COLO829 (cell line): ENCODE data around the gene DAGLB.
A peak's percentile ranks its signal among the peaks of the same experiment; 100 is the strongest.
"Not testable (repeated sequence)": the region's sequence is repeated elsewhere in the genome, so short reads cannot be mapped to it uniquely, and the experiment has no call there.

ENCODE experiments used
- DNase-seq: peaks from one replicate; pipeline ENCODE4 v3.0.0; 2012; ENCODE audit warnings: low spot score

DAGLB gene, protein sequence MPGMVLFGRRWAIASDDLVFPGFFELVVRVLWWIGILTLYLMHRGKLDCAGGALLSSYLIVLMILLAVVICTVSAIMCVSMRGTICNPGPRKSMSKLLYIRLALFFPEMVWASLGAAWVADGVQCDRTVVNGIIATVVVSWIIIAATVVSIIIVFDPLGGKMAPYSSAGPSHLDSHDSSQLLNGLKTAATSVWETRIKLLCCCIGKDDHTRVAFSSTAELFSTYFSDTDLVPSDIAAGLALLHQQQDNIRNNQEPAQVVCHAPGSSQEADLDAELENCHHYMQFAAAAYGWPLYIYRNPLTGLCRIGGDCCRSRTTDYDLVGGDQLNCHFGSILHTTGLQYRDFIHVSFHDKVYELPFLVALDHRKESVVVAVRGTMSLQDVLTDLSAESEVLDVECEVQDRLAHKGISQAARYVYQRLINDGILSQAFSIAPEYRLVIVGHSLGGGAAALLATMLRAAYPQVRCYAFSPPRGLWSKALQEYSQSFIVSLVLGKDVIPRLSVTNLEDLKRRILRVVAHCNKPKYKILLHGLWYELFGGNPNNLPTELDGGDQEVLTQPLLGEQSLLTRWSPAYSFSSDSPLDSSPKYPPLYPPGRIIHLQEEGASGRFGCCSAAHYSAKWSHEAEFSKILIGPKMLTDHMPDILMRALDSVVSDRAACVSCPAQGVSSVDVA

DNA sequence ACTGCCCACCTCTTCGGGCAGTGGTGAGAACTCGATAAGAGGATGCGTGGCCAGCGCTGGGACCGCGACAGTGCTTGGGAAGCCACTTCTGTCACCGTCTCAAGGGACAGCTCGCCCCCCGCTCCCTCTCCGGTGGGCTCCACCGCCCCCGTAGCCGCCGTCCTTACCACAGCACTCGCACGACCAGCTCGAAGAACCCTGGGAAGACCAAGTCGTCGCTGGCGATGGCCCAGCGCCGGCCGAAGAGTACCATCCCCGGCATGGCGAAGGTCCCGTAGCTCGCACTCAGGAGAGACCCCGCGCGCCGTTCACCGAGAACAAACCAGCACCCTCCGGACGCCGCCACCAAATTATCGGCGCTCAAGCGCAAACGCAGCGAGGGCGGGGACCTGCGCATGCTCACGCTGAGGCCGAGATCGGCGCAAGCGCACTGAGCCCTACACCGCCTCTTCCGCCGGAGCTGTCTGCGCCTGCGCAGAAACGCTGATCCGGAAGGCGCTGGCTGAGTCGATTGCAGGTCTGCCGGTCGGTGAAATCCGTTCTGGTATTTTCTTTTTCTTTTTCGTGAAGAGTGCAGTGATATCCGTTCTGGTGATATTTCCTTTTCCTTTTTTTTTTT is at the start of gene DAGLB:
Gene DAGLB, minus strand, starts transcription at position 374 of the 619 bp plus-strand sequence. Its CDS starts 112 bp downstream, at position 262.
- peak; percentile 99 for DNase-seq

DNA sequence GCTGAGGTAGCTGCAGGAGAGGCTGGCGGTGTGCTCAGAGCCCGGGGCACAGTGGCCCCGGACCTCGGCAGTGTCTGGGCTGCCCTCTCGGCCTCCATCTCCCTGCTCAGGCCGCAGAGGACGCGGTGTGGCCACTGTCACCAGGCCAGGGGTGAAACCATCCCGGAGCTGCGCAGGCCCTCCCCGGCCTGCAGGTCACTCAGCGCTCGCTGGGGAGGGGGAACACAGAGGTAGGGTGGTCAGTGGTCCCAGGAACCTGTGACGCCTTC is 49.8 kb upstream of the DAGLB start:
- no peak for DNase-seq

DNA sequence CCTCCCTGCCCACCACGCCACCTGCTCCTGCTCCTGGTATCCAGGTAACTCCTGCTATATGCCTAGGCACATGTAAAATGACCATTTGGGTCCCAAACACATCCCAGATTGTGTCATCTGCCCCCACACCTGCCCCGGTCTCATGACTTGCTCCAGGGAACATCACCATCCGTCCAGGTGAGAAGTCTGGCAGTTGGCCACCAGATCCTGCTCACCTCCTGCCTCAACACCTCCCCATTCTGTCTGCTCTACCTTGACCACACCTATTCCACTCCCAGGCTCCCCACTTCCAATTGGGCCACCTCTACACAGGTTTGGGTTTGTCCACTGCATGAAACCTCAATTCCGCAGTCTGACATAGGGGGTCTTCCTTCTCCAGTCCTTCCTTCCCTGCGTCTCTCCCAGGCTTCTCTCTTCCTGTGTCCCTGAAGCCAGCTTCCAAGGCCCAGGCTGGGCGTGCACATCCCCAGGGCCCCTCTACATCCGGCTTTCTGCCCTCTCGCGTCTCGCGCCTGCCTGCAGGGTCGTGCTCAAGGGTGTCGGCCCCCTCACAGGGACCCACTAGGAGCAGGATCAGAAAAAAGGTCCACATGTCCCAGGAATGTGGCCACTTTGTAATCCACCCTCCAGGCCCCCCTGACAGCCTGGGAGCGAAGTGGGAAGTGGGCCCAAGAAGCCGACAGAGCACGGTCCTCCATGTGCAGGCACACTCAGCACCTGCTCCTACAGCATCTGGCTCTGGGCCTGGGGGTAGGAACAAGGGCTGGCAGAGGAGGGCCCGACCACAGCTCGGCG is 49.3 kb upstream of the DAGLB start:
- no peak for DNase-seq

DNA sequence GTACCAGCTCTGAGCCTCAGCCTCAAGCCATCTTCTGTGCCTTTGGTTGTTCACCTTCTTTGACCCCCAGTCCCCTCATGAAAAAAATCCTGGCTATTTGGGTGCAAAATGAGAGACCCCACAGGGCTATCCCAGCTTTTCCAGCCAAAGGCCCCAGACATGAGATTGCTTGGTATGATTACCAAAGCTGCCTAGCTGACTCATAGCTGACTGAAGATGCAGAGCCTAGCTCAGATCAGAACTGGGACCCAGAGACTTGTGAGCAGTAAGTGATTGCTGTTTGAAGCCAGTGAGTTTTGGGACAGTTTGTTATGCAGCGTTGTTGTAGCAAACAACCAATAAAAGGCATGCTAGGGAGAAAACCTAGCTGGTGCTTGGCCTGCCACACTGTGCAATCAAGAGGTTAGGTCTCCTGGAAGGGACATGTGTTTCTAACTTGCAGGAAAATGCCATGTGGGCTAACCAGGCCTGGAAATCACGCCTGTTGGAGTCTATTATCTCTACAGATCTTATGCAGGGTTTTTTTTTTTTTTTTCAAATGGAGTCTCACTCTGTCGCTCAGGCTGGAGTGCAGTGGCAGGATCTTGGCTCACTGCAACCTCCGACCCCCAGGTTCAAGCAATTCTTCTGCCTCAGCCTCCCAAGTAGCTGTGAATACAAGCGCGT is 48.0 kb upstream of the DAGLB start:
- no peak for DNase-seq

DNA sequence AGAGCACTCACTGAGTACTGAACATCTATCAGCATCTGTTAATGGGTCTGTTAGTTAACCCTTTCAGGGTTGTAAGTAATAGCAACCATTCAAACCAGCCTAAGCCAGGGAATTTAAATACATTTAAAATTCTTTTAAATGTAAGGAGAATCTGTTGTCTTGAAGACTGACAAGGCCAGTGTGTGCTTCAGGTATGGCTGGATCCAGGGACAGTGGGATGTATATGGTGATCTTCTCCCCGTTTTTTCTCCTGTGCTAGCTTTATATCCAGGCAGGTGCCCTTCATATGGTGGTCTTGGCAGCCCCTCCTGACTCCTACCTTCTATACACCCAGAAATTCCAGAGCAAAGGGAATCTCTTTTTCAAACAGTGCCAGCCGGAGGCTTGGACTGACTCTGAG is 46.6 kb upstream of the DAGLB start:
- DNase-seq = no peak

DNA sequence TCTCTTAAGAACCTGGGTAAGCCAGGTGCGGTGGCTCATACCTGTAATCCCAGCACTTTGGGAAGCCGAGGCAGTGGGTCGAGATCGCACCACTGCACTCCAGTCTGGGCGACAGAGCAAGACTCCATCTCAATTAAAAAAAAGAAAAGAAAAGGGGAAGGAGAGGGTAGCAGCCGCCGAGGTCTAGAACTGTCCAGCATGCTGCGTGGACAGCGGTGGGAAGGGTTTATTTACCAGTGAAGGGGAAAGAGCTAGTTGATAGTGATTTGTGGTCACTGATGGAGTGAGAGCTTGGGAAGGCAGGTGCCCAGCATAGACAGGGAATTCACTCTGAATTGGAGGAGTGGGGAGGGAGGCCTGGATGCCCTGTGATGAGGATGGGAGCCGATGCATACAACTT is 43.4 kb upstream of the DAGLB start:
- DNase-seq = no peak

DNA sequence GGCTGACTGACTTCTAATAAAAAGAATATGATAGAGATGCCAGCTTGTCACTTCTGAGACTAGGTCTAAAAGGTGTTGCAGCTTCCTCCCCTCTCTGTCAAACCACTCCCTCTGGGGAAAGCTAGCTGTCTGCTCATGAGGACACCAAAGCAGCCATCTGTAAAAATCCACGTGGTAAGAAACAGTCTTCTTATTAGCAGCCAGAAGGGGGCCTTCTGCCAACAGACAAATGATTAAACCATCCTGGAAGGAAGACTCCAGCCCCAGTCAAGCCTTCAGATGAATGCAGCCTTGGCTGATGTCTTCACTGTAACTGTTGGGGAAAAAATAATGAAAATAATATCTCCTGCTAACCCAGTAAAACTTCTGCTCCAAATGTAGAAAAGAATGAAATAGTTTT is 41.9 kb upstream of the DAGLB start:
- no peak for DNase-seq

DNA sequence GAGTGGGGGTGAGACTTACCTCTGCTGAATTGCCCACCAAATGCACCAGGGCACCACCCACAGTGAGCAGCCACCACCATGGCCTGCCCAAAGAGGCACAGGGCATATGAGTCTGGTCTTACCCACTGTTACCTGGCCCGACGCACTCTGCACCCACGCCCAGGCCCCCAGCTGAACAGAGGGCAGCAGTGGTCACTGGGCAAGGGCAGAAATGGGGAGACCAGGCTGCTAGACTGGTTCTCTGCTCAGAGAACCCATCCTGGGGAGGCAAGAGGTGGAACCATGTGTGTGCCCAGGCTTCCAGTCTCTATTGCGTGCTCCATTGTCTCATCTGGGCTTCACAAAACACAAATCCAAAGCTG is 39.4 kb upstream of the DAGLB start:
- no peak for DNase-seq

DNA sequence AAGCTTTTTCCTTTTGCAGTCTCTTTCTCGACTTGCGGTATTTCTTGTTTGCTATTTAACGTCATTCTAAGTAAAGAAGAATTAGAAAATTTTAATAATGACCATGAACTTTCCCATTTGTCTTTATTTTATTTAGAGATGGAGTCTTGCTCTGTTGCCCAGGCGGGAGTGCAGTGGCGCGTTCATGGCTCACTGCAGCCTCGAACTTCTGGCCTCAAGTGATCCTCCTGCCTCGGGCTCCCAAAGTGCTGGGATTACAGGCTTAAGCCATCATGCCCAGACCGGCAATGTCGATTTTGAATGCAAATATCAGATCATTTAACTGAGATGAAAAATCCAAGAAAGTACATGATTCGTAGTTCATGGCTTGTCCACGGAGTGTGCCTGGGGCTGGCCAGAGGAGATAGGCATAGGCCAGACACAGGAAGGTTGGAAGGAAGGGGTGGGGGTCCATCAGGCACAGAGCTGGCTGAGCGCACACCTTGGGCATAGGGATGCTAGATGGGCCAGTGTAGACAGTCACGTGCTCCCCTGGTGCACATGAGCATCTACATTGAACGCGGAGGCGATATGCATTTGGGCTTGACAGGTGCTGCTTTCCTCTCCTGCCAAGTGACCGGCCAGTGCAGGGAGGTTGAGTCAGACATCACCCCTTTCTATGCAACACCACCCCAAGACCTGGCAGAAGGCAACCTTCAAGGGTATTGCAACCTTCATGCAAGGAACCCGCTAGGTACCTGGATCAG is 38.9 kb upstream of the DAGLB start:
- no peak for DNase-seq

DNA sequence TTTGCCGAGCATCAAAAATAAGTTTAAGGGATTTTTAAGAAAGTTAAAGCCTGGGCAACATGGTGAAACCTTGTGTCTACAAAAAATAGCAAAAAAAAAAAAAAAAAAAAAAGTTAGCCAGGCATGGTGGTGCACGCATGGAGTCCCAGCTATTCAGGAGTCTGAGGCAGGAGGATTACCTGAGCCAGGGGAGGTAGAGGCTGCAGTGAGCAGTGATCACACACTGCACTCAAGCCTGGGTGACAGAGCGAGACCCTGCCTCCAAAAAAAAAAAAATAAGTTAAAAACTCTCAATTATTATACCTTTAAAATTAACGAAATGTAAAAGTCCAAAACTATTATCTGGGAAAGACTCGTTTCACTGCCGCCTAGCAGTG is 35.0 kb upstream of the DAGLB start:
- DNase-seq = no peak

DNA sequence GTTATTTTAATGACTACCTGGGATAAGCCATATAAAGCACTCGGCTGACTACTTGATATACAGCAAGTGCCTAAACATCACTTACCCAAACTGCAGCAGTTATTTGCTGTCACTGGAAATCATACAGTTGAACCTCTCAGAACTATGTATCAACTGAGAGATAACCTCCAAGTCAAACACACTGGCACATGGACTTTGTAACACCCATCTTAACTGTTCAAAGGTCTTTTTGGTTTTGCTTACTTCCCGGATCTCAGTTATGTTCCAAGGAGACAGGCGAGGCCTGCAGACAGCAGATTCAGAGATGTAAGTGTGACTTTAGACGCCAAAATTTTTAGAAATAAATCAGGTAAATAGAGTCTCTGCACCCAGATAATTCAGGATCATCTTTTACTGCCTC is 34.6 kb upstream of the DAGLB start:
- DNase-seq = no peak

DNA sequence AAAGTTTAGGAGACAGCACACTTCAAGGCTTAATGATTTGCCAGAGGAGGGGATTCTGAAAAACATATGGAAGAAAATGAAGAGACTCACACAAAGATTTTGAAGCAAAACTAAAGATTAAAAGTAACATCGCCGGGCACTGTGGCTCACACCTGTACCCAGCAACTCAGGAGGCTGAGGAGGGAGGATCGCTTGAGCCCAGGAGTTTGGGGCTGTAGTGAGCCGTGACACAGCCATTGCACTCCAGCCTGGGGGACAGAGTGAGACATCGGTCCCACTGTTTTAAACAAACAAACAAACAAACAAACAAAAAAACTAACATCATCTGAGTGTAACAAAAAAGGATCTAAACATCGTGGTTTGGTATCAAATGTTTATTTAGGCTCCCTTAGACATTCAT is 33.7 kb upstream of the DAGLB start:
- DNase-seq = no peak

DNA sequence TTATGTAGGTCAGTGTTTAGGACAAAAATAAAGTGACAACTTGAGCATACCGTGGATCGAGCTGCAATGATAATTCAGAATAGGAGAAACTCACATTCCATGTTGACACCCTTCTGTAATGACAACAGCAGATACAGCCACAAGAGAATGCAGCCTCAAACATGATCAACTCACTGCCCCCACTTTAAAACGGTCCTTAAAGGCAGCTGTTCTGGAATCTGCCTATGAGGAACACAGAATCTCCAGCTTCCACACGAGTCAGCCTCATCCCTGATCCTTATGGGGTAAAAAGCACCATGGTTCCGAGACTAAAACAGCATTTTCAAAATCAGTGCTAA is 32.5 kb upstream of the DAGLB start:
- DNase-seq = no peak

DNA sequence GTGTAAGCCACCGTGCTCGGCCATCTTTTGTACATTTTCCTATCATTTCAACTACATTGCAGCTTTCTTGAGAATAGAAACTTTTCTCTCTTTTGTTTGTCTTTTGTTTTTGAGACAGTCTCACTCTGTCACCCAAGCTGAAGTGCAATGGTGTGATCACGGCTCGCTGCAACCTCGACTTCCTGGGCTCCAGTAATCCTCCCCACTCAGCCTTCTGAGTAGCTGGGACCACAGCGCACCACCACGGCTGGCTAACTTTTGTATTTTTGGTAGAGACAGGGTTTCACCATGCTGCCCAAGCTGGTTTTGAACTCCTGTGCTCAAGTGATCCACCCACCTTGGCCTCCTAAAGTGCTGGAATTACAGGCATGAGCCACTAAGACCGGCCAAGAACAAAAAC is 31.3 kb upstream of the DAGLB start:
- no peak for DNase-seq

DNA sequence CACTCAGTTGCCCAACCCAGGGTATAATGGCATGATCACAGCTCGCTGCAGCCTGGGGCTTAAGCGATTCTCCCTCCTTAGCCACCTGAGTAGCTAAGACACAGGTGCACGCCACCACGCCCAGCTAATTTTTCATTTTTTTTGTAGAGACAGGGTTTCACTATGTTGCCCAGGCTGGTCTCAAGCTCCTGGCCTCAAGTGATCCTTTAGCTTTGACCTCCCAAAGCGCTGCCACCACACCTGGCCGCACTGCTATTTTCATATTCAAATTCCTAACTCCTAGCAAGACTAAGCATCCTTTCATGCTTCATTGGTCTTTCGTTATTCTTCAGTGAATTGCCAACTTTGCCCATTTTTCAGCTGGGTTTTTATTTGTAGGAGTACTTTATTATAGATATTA is 30.4 kb upstream of the DAGLB start:
- DNase-seq = no peak

DNA sequence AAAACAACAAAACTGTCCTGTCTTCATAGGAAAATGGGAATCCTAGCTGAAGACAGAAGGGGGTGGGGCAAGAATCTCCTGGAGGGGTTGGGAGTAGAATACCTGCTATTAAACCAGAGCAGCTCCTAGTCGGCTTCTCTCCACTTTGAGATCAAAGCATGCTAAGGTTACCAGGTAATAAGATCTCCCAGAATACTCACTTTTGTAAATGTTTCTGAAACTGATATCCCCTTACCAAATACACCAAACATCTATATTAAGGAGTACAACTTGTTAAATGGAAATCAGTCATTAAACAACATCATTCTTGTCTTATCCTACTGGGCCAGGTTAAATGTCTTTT is 29.5 kb upstream of the DAGLB start:
- no peak for DNase-seq

DNA sequence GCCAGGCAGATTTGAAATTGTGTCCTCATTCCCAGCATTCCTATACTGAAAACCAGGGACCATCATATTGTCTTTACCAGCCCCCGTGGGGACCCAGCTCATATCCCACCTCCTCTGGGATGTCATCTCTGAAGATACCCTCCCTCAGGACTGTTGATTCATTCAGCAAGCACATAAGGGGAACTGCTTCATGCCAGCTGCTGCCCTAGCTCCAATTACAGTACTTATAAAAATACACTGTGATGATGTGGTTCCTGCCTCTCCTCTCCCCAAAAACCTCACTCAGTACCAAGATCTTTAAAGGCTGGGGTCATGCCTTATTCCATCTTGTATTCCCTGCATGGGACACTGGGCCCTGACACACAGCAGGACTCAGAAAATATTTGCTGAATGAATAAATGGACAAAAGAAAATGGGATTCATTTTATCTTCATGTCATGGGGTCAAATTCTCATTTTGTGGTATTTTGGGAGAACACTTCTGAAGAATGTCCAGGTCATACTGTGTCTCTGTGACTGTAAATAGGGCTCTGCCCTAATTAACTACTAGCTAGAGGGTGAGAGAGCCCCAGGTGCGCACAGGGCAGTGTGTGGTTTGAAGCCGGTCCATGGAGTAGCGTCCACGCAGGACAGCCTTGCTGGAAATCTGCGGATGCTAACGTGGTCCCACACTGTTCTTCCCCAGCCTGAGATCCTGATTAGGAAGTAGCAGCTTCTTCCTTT is 29.0 kb upstream of the DAGLB start:
- DNase-seq = no peak

DNA sequence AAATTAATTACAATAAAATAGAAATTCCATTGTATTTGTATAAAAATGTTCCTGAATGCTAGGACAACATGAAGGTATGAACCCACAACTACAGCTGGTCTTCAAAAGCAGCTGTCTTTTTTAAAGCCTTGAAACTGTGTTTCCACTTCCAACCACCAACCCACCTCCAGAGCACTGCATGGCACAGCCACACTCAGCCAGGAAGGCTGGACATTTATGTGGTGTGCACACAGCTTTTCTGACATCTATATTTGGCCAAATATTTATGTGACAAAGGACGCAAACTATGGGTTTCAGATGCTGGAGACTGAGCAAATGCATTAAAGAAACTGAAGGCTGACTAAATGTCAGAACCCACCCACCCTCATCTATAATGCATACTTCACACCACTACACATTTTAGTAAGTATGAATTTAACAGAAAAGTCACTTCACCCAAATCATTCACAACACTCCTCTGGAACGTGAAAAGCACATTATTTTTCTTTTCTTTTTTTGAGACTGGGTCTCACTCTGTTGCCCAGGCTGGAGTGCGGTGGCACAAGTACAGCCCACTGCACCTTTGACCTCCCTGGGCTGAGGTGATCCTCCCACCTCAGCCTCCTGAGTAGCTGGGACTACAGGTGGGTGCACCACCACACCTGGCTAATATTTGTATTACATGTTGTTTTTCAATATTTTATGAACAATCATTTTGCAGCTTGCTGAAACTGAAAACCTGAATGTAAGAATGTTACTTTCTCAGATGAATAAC is 27.9 kb upstream of the DAGLB start:
- no peak for DNase-seq

DNA sequence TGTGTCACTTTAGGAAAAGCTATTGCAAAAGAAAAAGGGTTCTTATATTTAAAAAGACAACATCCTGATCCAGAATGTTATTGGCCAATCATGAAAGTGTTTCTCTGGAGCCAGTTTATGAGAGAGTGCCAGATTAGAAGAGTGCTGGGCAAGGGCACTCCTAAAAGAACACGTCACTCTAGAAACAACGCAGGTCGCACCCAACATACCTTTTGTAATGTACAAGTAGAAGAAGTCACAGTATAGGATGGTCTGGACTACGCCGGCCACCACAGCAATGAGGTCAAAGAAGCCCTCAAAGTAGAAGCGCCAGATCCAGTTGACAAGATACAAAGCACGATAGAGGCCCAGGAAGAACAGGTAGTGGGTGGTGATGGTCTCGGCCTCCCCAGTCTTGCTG is 18.1 kb upstream of the DAGLB start:
- DNase-seq = no peak

DNA sequence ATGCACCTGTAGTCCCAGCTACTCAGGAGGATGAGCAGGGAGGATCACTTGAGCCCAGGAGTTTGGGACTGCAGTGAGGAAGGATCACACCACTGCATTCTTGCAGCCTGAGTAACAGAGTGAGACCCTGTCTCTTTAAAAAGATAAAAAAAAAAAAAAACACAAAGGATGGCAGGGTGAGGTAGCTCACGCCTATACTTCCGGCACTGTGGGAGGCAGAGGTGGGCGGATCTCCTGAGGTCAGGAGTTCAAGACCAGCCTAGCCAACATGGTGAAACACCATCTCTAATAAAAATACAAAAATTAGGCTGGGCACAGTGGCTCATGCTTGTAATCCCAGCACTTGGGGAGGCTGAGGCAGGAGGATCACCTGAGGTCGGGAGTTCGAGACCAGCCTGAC is 15.9 kb upstream of the DAGLB start:
- not testable (repeated sequence) for DNase-seq
